K562 (cell line): Measurements from ENCODE around the gene NECTIN3. TPM values are rescaled to one million over a fixed set of nuclear protein-coding genes. Genes with fewer than 3 reads are reported as not detected.

Experiments
- ZNF318 ChIP-seq, 2 experiments: fragments of 450-650 bp; IDR thresholded peaks; 2 replicates each; pipeline ENCODE4 v1.6.1; 2016; ENCODE audit warnings: mild to moderate bottlenecking in 2 of 2, borderline replicate concordance in 1 of 2, low read depth in 1 of 2, moderate library complexity in 1 of 2
- polyA plus RNA-seq, 8 experiments: library from polyadenylated mRNA; depleted of rRNA in 4 of 8; stranded (reverse) in 5 of 8; unstranded in 3 of 8; fragments of >200 nt; fragmentation: Nextera tagmentation in 2 of 8; fragmentation: Illumina TruSeq in 1 of 8; extraction: Ambion mirVana in 2 of 8; extraction: Trizol in 1 of 8; gene quantifications; 2 replicates each; pipeline versions ENCODE4 v1.2.1 to v1.2.3, GENCODE V29; 2011 to 2014; ENCODE audit warnings: inconsistent platforms in 1 of 8, missing spikeins in 1 of 8
- total RNA-seq, 7 experiments: library from RNA; depleted of rRNA in 6 of 7; stranded (reverse); fragments of >200 nt in 6 of 7; fragmentation: Illumina TruSeq in 2 of 7; extraction: Trizol in 2 of 7; gene quantifications; 2 replicates each; pipeline versions ENCODE4 v1.2.1 to v1.2.3, GENCODE V29; 2011 to 2021; ENCODE audit warnings: low replicate concordance in 1 of 7

NECTIN3 gene
- total and polyA plus RNA-seq, 9 of the 15 experiments (the other 6 are each of a cell fraction or from before 2014, with no cell fraction given) = 0.16 TPM; not detected in 8

- TF ChIP-seq ZNF318 (IDR thresholded peaks at IDR 0.05; ENCODE audit: borderline replicate concordance in 1 of 2, low read depth in 1 of 2) = no peak
Measured at GRCh38 chr3:111069974-111070771, 1.4 kb upstream of the NECTIN3 start (continued).
